Liver (tissue), 3 donors: ENCODE data around the gene ALS2CL.

Experiments used
- FOXA1 ChIP-seq: IDR thresholded peaks from 2 replicates; pipeline ENCODE4 v1.6.1; 2016; ENCODE audit warnings: antibody characterized with exemption
- JUND ChIP-seq, 2 donors: IDR thresholded peaks; 2 replicates each; pipeline ENCODE4 v1.6.1; 2016; ENCODE audit warnings: antibody characterized with exemption in 2 of 2
- TF ChIP-seq, protein P1 (sequence below): fragments of 150-350 bp; IDR thresholded peaks from 2 replicates; pipeline ENCODE4 v1.5.1; 2017; ENCODE audit warnings: improper control_type of control experiment, low read depth, low read length; ENCODE audit not compliant: missing input control
- donor health status: healthy.
- donor health status: healthy.

DNA sequence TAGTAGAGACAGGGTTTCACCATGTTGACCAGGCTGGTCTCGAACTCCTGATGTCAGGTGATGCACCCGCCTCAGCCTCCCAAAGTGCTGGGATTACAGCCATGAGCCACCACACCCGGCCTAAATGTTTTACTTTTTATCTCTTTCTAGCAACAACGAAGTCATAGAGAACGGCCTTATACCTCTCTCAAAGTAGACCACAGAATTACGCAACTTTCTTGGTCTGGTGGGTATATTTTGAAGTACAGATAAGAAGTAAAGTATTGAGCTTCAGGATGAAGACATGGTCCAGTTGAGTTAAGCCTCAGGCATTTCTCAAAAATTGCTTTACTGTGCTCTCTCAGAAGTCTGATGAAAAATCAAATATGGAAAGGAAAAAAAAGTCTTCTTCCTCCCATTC is 50.5 kb downstream of the ALS2CL start:
- TF ChIP-seq, protein P1, sequence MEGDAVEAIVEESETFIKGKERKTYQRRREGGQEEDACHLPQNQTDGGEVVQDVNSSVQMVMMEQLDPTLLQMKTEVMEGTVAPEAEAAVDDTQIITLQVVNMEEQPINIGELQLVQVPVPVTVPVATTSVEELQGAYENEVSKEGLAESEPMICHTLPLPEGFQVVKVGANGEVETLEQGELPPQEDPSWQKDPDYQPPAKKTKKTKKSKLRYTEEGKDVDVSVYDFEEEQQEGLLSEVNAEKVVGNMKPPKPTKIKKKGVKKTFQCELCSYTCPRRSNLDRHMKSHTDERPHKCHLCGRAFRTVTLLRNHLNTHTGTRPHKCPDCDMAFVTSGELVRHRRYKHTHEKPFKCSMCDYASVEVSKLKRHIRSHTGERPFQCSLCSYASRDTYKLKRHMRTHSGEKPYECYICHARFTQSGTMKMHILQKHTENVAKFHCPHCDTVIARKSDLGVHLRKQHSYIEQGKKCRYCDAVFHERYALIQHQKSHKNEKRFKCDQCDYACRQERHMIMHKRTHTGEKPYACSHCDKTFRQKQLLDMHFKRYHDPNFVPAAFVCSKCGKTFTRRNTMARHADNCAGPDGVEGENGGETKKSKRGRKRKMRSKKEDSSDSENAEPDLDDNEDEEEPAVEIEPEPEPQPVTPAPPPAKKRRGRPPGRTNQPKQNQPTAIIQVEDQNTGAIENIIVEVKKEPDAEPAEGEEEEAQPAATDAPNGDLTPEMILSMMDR, result no peak
- TF ChIP-seq JUND (IDR thresholded peaks at IDR 0.05), result no peak
- no peak for TF ChIP-seq FOXA1
